Loucy (cell line): Measurements from ENCODE around the gene SSPN.
"Not testable (repeated sequence)": the region's sequence is repeated elsewhere in the genome, so short reads cannot be mapped to it uniquely, and the experiment has no call there.

Experiments
- H2AFZ ChIP-seq: fragments of 200-600 bp; sonication (generic); 2 replicates; pipeline ENCODE4 v1.6.0; 2016; ENCODE audit warnings: antibody characterized with exemption, mild to moderate bottlenecking, low read length, moderate library complexity
- H3F3A ChIP-seq: fragments of 200-600 bp; 2 replicates; pipeline ENCODE4 v1.6.0; 2016; ENCODE audit warnings: antibody characterized with exemption, low read depth, mild to moderate bottlenecking
- H3K27me3 ChIP-seq: fragments of 200-600 bp; sonication (generic); 2 replicates; pipeline ENCODE4 v1.6.1; 2014; ENCODE audit warnings: low read length, mild to moderate bottlenecking; ENCODE audit not compliant: insufficient read depth, poor library complexity, severe bottlenecking
- H3K36me3 ChIP-seq: fragments of 200-600 bp; sonication (generic); 2 replicates; pipeline ENCODE4 v1.6.1; 2016; ENCODE audit warnings: low read length; ENCODE audit not compliant: insufficient read depth
- H3K4me1 ChIP-seq: fragments of 200-600 bp; sonication (generic); 2 replicates; pipeline ENCODE4 v1.5.1; 2014; ENCODE audit warnings: low read length, mild to moderate bottlenecking; ENCODE audit not compliant: insufficient read depth, poor library complexity, severe bottlenecking
- H3K4me2 ChIP-seq: fragments of 200-600 bp; sonication (generic); 2 replicates; pipeline ENCODE4 v1.6.0; 2014; ENCODE audit warnings: antibody characterized with exemption, low read length, low read depth, mild to moderate bottlenecking; ENCODE audit not compliant: poor library complexity, severe bottlenecking
- H3K4me3 ChIP-seq: fragments of 200-600 bp; sonication (generic); 2 replicates; pipeline ENCODE4 v1.5.1; 2014; ENCODE audit warnings: low read length, mild to moderate bottlenecking, mixed read lengths; ENCODE audit not compliant: poor library complexity, severe bottlenecking
- H3K79me2 ChIP-seq: fragments of 200-600 bp; sonication (generic); 2 replicates; pipeline ENCODE4 v1.6.1; 2014; ENCODE audit warnings: low read length; ENCODE audit not compliant: insufficient read depth
- H3K9ac ChIP-seq: fragments of 200-600 bp; sonication (generic); 2 replicates; pipeline ENCODE4 v1.6.0; 2014; ENCODE audit warnings: mild to moderate bottlenecking, low read depth, low read length, moderate library complexity; ENCODE audit not compliant: poor library complexity, severe bottlenecking
- H3K9me2 ChIP-seq: fragments of 200-600 bp; sonication (generic); replicated peaks from 2 replicates; pipeline ENCODE4 v1.6.1; 2016; ENCODE audit warnings: low read depth, low read length, mixed read lengths
- H3K9me3 ChIP-seq: fragments of 200-600 bp; sonication (generic); 2 replicates; pipeline ENCODE4 v1.6.1; 2014; ENCODE audit warnings: mild to moderate bottlenecking, antibody characterized with exemption, low read length, low read depth; ENCODE audit not compliant: insufficient read depth
- H4K20me1 ChIP-seq: fragments of 200-600 bp; sonication (generic); 2 replicates; pipeline ENCODE4 v1.6.0; 2014; ENCODE audit warnings: antibody characterized with exemption, low read length, mild to moderate bottlenecking; ENCODE audit not compliant: insufficient read depth, poor library complexity, severe bottlenecking
- CTCF ChIP-seq: fragments of 200-600 bp; sonication (generic); conservative IDR thresholded peaks from 2 replicates; pipeline ENCODE4 v1.5.1; 2014; ENCODE audit warnings: mild to moderate bottlenecking, antibody characterized with exemption, low read length
- EZH2phosphoT487 ChIP-seq: fragments of 200-600 bp; IDR thresholded peaks from 2 replicates; pipeline ENCODE4 v1.6.1; 2018; ENCODE audit warnings: antibody characterized with exemption, mild to moderate bottlenecking, moderate library complexity, borderline replicate concordance

The SSPN gene

DNA sequence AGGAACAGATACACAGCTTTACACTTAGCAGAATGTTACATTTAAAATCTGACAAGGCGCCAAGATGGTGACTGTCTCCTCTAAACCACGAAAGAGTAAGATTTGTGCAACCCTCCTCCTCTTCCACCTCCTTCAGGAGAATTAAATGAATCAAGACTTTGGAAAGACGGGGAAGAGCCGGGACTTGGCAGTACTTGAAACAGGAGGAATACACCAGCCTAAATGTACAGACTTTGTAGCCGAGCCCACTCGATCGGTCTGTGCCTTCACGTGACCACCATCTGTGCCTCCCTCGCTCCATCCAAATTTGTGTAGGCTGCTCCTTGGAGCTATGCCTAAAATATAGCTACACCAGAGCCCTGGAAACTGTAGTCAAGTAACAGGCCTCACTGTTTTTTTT lies 38.3 kb downstream of the SSPN start:
- TF ChIP-seq EZH2phosphoT487 (no peak), CTCF (no peak)
- Histone ChIP-seq H3K4me2 (no peak overlapping the region), H2AFZ (no peak overlapping the region), H4K20me1 (no peaks in the 10 kb centered on the region), H3K36me3 (no peaks in the 10 kb centered on the region), H3K79me2 (no peaks in the 10 kb centered on the region), H3K4me1 (no peaks in the 10 kb centered on the region), H3K9me2 (no peaks in the 10 kb centered on the region), H3K4me3 (no peak overlapping the region), H3F3A (no peaks in the 10 kb centered on the region), H3K27me3 (no peaks in the 10 kb centered on the region), H3K9ac (no peak overlapping the region), H3K9me3 (no peaks in the 10 kb centered on the region)

- H3K79me2 ChIP-seq, H3K36me3 ChIP-seq, H4K20me1 ChIP-seq, H3F3A ChIP-seq, H3K4me2 ChIP-seq, H3K4me1 ChIP-seq, H2AFZ ChIP-seq, H3K9me2 ChIP-seq, H3K27me3 ChIP-seq, H3K9ac ChIP-seq, H3K4me3 ChIP-seq, H3K9me3 ChIP-seq: not testable (repeated sequence)
Observed at GRCh38 chr12:26235465-26235864, 40.1 kb downstream of the SSPN start.

GRCh38 chr12:26238341-26239121 lies 43.2 kb downstream of the SSPN start:
- H3K36me3 ChIP-seq = no peaks in the 10 kb centered on the region
- no peak overlapping the region for H3K9ac ChIP-seq
- H3K27me3 ChIP-seq = no peaks in the 10 kb centered on the region
- no peaks in the 10 kb centered on the region for H3K79me2 ChIP-seq
- H3K9me2 ChIP-seq = no peaks in the 10 kb centered on the region
- no peaks in the 10 kb centered on the region for H3K4me1 ChIP-seq
- no peak overlapping the region for H3K4me2 ChIP-seq
- no peaks in the 10 kb centered on the region for H3K9me3 ChIP-seq
- H2AFZ ChIP-seq = no peak overlapping the region
- H4K20me1 ChIP-seq = no peaks in the 10 kb centered on the region
- no peak for TF ChIP-seq CTCF
- no peak for TF ChIP-seq EZH2phosphoT487
- no peaks in the 10 kb centered on the region for H3F3A ChIP-seq
- no peak overlapping the region for H3K4me3 ChIP-seq
